ENCODE measurements around the gene PTGES3L. TPM values are rescaled to one million over a fixed set of nuclear protein-coding genes. Genes with fewer than 3 reads are reported as not detected.

The PTGES3L gene
- total RNA-seq: 1.2 TPM in 1 of 2 replicates, not detected in the other

GRCh38 chr17:42979511-42980273, at the start of gene PTGES3L:
Gene PTGES3L (minus strand): TSS chr17:42980080. CDS start chr17:42980053, 27 bp downstream.

GRCh38 chr17:43024407-43025289, 44.8 kb upstream of the PTGES3L start, which contains the start of gene RND2:
Gene RND2 (plus strand): TSS chr17:43025231. CDS start chr17:43025348, 117 bp downstream.

GRCh38 chr17:43021741-43022512, 42.0 kb upstream of the PTGES3L start, which contains the start of gene VAT1:
Gene VAT1 (minus strand): TSS chr17:43022385. CDS start chr17:43022322, 63 bp downstream.

GRCh38 chr17:43006639-43007551, 27.0 kb upstream of the PTGES3L start, which contains the start of gene IFI35:
Gene IFI35 (plus strand): TSS chr17:43006784. CDS start chr17:43006948, 164 bp downstream.

GRCh38 chr17:42997984-42998938, 18.4 kb upstream of the PTGES3L start, which contains the start of gene RPL27:
Gene RPL27 (plus strand): TSS chr17:42998419. CDS start chr17:42998751, 332 bp downstream.

GRCh38 chr17:42980274-42980765, 440 bp upstream of the PTGES3L start, which contains the start of gene RUNDC1:
Gene RUNDC1 (plus strand): TSS chr17:42980565. CDS start chr17:42980577, 12 bp downstream.

GRCh38 chr17:42964161-42964932, 15.5 kb downstream of the PTGES3L start, which contains the start of gene AARSD1:
Gene AARSD1 (minus strand): TSS chr17:42964454. CDS start chr17:42964440, 14 bp downstream.

Other genes starting within 250 kb of the PTGES3L start
- 25.6 and 28.1 TPM in 2 replicates for gene EZH1, start 235.0 kb downstream of the PTGES3L start, total RNA-seq
- not detected in 2 replicates for gene RAMP2, start 218.9 kb downstream of the PTGES3L start, total RNA-seq
- gene VPS25, start 206.6 kb downstream of the PTGES3L start, total RNA-seq: 53.6 and 67.3 TPM in 2 replicates
- gene WNK4, start 199.5 kb downstream of the PTGES3L start, total RNA-seq: 0.29 and 0.33 TPM in 2 replicates
- 70.1 and 80.4 TPM in 2 replicates for gene COA3, start 181.4 kb downstream of the PTGES3L start, total RNA-seq
- gene CNTD1, start 181.2 kb downstream of the PTGES3L start, total RNA-seq: 0.66 TPM in 1 of 2 replicates, not detected in the other
- gene BECN1, start 155.8 kb downstream of the PTGES3L start, total RNA-seq: 101 and 155 TPM in 2 replicates
- 76.6 and 82.2 TPM in 2 replicates for gene PSME3, start 146.7 kb downstream of the PTGES3L start, total RNA-seq
- gene AOC2, start 135.5 kb downstream of the PTGES3L start, total RNA-seq: 0.29 and 0.99 TPM in 2 replicates
- gene AOC3, start 128.9 kb downstream of the PTGES3L start, total RNA-seq: 1.3 and 1.5 TPM in 2 replicates
- gene G6PC1, start 79.3 kb downstream of the PTGES3L start, total RNA-seq: not detected in 2 replicates
- gene AARSD1, start 15.6 kb downstream of the PTGES3L start, total RNA-seq: 25.5 and 28.1 TPM in 2 replicates
- 6.8 and 9.6 TPM in 2 replicates for gene RUNDC1, start 485 bp upstream of the PTGES3L start, total RNA-seq
- gene RPL27, start 18.3 kb upstream of the PTGES3L start, total RNA-seq: 1,021 and 1,034 TPM in 2 replicates
- gene IFI35, start 26.7 kb upstream of the PTGES3L start, total RNA-seq: 43.1 and 51.9 TPM in 2 replicates
- 376 and 655 TPM in 2 replicates for gene VAT1, start 42.3 kb upstream of the PTGES3L start, total RNA-seq
- 0.29 and 0.66 TPM in 2 replicates for gene RND2, start 45.2 kb upstream of the PTGES3L start, total RNA-seq
- gene BRCA1, start 145.3 kb upstream of the PTGES3L start, total RNA-seq: 7.3 and 28.9 TPM in 2 replicates
- 113 and 123 TPM in 2 replicates for gene NBR1, start 191.1 kb upstream of the PTGES3L start, total RNA-seq
- 4.6 and 5.4 TPM in 2 replicates for gene TMEM106A, start 231.8 kb upstream of the PTGES3L start, total RNA-seq
- not detected in 2 replicates for gene CCDC200, start 248.5 kb upstream of the PTGES3L start, total RNA-seq

All from smooth muscle cell of trachea (primary cell).